Kidney (tissue), 14 donors: ENCODE results near the gene THSD4. TPM values are rescaled to one million over a fixed set of nuclear protein-coding genes. Genes with fewer than 3 reads are reported as not detected.
"Not testable (repeated sequence)": the region's sequence is repeated elsewhere in the genome, so short reads cannot be mapped to it uniquely, and the experiment has no call there.

Source experiments
- DNase-seq, 5 donors: peaks; one replicate each; pipeline ENCODE4 v3.0.0-alpha.2; 2013 to 2020
- FAIRE-seq: peaks from 2 replicates; lab custom pipeline; 2012; peaks lifted over from hg19 to GRCh38; lab: Jason Lieb, UNC
- H3K27ac ChIP-seq, 2 donors: one replicate each; pipeline ENCODE4 v1.7.0; 2013; ENCODE audit warnings: low read depth in 2 of 2, low read length in 2 of 2, inconsistent platforms in 1 of 2
- H3K27me3 ChIP-seq: one replicate; pipeline ENCODE4 v1.7.1; 2013; ENCODE audit warnings: low read length, inconsistent platforms; ENCODE audit not compliant: control insufficient read depth, insufficient read depth
- H3K36me3 ChIP-seq, 3 donors: one replicate each; pipeline versions ENCODE4 v1.7.0 to v1.7.1; 2013; ENCODE audit warnings: low read length in 3 of 3, control low read depth in 1 of 3, inconsistent platforms in 1 of 3; ENCODE audit not compliant: insufficient read depth in 3 of 3, control insufficient read depth in 2 of 3
- H3K4me1 ChIP-seq, 3 donors: one replicate each; pipeline versions ENCODE4 v1.7.0 to v1.7.1; 2013; ENCODE audit warnings: low read length in 3 of 3, inconsistent platforms in 1 of 3, low read depth in 1 of 3; ENCODE audit not compliant: control insufficient read depth in 2 of 3, insufficient read depth in 2 of 3
- H3K4me3 ChIP-seq, 3 donors: one replicate each; pipeline versions ENCODE4 v1.7.0 to v1.8.1; 2013; ENCODE audit warnings: low read length in 3 of 3, control low read depth in 1 of 3, inconsistent platforms in 1 of 3
- H3K9ac ChIP-seq, 3 donors: one replicate each; pipeline versions ENCODE4 v1.7.0 to v1.7.1; 2013; ENCODE audit warnings: low read length in 3 of 3, control low read depth in 1 of 3, inconsistent platforms in 1 of 3
- H3K9me3 ChIP-seq, 3 donors: one replicate each; pipeline versions ENCODE4 v1.7.0 to v1.7.1; 2013; ENCODE audit warnings: low read length in 3 of 3, control low read depth in 1 of 3, inconsistent platforms in 1 of 3; ENCODE audit not compliant: control insufficient read depth in 2 of 3, insufficient read depth in 1 of 3
- CTCF ChIP-seq: IDR thresholded peaks from 3 replicates; pipeline ENCODE4 v1.5.1; 2012; ENCODE audit warnings: mild to moderate bottlenecking, moderate library complexity, borderline replicate concordance; ENCODE audit not compliant: insufficient read depth; ENCODE audit errors: extremely low read depth
- intact Hi-C: fragments of 100-400 bp; cut with DNase I; formaldehyde crosslinking; loops from one replicate; pipeline ENCODE4 v1.11.1; 2022
- polyA plus RNA-seq: library from polyadenylated mRNA; stranded (reverse); fragments of 350-450 nt; fragmentation: Illumina TruSeq; extraction: RNeasy Lipid Tissue Mini Kit (QIAGEN cat#74804); gene quantifications from one replicate; pipeline ENCODE4 v1.2.3, GENCODE V29; 2014; ENCODE audit warnings: low read depth, low replicate concordance; ENCODE audit not compliant: insufficient read depth
- total RNA-seq: library from RNA; stranded (reverse); fragmentation: NEBNext Ultra II Directional; extraction: Animal tissue kit (Norgen Biotek cat#: 25700); gene quantifications from one replicate; pipeline ENCODE4 v1.2.1, GENCODE V29; 2021
- donor health status: control.
- donor health status: control.
- donor health status: control.
- donor health status: control.
- donor health status: control.
- donor health status: DM: yes; HTN: yes; CAD: no.
- donor health status: Normal renal cell carcinoma (clear cell type).

The THSD4 gene
- total and polyA plus RNA-seq, 2 donors from 2014 or later, result 9.4 to 36.3 TPM

- no peak for TF ChIP-seq CTCF
- DNase-seq, result no peak
- no peak overlapping the region for H3K9ac ChIP-seq
- H3K36me3 ChIP-seq, result no peaks in the 10 kb centered on the region
- no peak for FAIRE-seq
- H3K27me3 ChIP-seq, result no peaks in the 10 kb centered on the region
- H3K9me3 ChIP-seq, result no peaks in the 10 kb centered on the region
- H3K4me3 ChIP-seq, result no peak overlapping the region
- intact Hi-C loops, result no loop called here
- H3K27ac ChIP-seq, result no peak overlapping the region
- H3K4me1 ChIP-seq, result peaks cover 0 to 5% (median 0%) of the 10 kb centered on the region in 3 donors
Observed at GRCh38 chr15:71127083-71127482, 11.8 kb downstream of the THSD4 start.

GRCh38 chr15:71128159-71128558 lies 12.9 kb downstream of the THSD4 start:
- H3K4me3 ChIP-seq, H3K36me3 ChIP-seq, DNase-seq, FAIRE-seq, H3K4me1 ChIP-seq, H3K27ac ChIP-seq, H3K9me3 ChIP-seq, H3K27me3 ChIP-seq, intact Hi-C loops, H3K9ac ChIP-seq: not testable (repeated sequence)

GRCh38 chr15:71128939-71129562 lies 13.8 kb downstream of the THSD4 start:
- DNase-seq (no peak), FAIRE-seq (no peak)
- Histone ChIP-seq H3K36me3 (no peaks in the 10 kb centered on the region), H3K27me3 (no peaks in the 10 kb centered on the region), H3K4me3 (no peak overlapping the region), H3K9me3 (no peaks in the 10 kb centered on the region), H3K27ac (no peak overlapping the region), H3K4me1 (peaks cover 4 to 15% (median 12%) of the 10 kb centered on the region in 3 donors), H3K9ac (no peak overlapping the region)
- TF ChIP-seq CTCF, result no peak
- intact Hi-C loops, result no loop called here

GRCh38 chr15:71129669-71130068 lies 14.4 kb downstream of the THSD4 start:
- no peak for FAIRE-seq
- peaks cover 4 to 15% (median 13%) of the 10 kb centered on the region in 3 donors for H3K4me1 ChIP-seq
- intact Hi-C loops, result no loop called here
- DNase-seq, result no peak
- no peak overlapping the region for H3K9ac ChIP-seq
- no peaks in the 10 kb centered on the region for H3K27me3 ChIP-seq
- H3K4me3 ChIP-seq, result no peak overlapping the region
- no peaks in the 10 kb centered on the region for H3K9me3 ChIP-seq
- no peak for TF ChIP-seq CTCF
- no peak overlapping the region for H3K27ac ChIP-seq
- no peaks in the 10 kb centered on the region for H3K36me3 ChIP-seq
